Ovary (tissue), 9 donors: ENCODE measurements around the gene FBXO11. TPM values are rescaled to one million over a fixed set of nuclear protein-coding genes. Genes with fewer than 3 reads are reported as not detected.

Source experiments
- DNase-seq, 5 donors: peaks; one replicate each; pipeline ENCODE4 v3.0.0-alpha.2; 2019 to 2020
- H3K27ac ChIP-seq, 2 donors: fragments of 200-600 bp; one replicate each; pipeline versions ENCODE4 v1.5.1 to v1.8.0; 2019 to 2022
- H3K27me3 ChIP-seq: fragments of 200-600 bp; one replicate; pipeline ENCODE4 v1.8.0; 2022
- H3K36me3 ChIP-seq: fragments of 200-600 bp; sonication (generic); one replicate; pipeline ENCODE4 v1.5.1; 2019
- H3K4me1 ChIP-seq: one replicate; pipeline ENCODE4 v1.8.1; 2013; ENCODE audit warnings: mild to moderate bottlenecking, moderate library complexity; ENCODE audit not compliant: insufficient read depth
- H3K4me3 ChIP-seq: fragments of 200-600 bp; sonication (generic); one replicate; pipeline ENCODE4 v1.5.1; 2017
- H3K9me3 ChIP-seq, 2 donors: fragments of 200-600 bp in 1 of 2; sonication (generic) in 1 of 2; one replicate each; pipeline versions ENCODE4 v1.5.1 to v1.8.1; 2013 to 2019; ENCODE audit warnings: mild to moderate bottlenecking in 1 of 2, moderate library complexity in 1 of 2
- CTCF ChIP-seq, 3 donors: fragments of 450-650 bp in 2 of 3; fragments of 200-600 bp in 1 of 3; IDR thresholded peaks; one replicate each; pipeline versions ENCODE4 v1.5.1 to v1.8.0; 2016 to 2022; ENCODE audit warnings: antibody characterized with exemption in 3 of 3, mild to moderate bottlenecking in 1 of 3
- EP300 ChIP-seq: sonication (generic); formaldehyde crosslinking; IDR thresholded peaks from one replicate; pipeline ENCODE4 v1.6.1; 2017; ENCODE audit warnings: antibody characterized with exemption
- POLR2A ChIP-seq: fragments of 450-650 bp; IDR thresholded peaks from one replicate; pipeline ENCODE4 v1.6.1; 2017; ENCODE audit warnings: antibody characterized with exemption, mild to moderate bottlenecking, moderate library complexity
- WGBS, 3 donors: extraction: QIAGEN DNeasy Blood & Tissue Kit in 1 of 3; methylation state at CpG; one replicate each; pipeline versions ENCODE4 v1.1.5 to v1.1.7; 2013 to 2017; 5-methylcytosine and 5-hydroxymethylcytosine counted together
- intact Hi-C, 4 donors: fragments of 100-400 bp; cut with DNase I; formaldehyde crosslinking; loops; one replicate each; pipeline versions ENCODE4 v1.11.0 to v1.15.1; 2022 to 2023
- polyA plus RNA-seq, 2 donors: library from polyadenylated mRNA; stranded (reverse); fragments of 200-250 nt in 1 of 2; fragments of 350-450 nt in 1 of 2; fragmentation: Illumina TruSeq in 1 of 2; extraction: RNeasy Lipid Tissue Mini Kit (QIAGEN cat#74804) in 1 of 2; gene quantifications; one replicate each; pipeline ENCODE4 v1.2.3, GENCODE V29; 2013 to 2014
- total RNA-seq, 7 donors: library from RNA; depleted of rRNA in 2 of 7; stranded (reverse); fragments of >200 nt in 2 of 7; fragmentation: NEBNext Ultra II Directional in 3 of 7; extraction: Animal tissue kit (Norgen Biotek cat#: 25700) in 3 of 7; gene quantifications; one replicate each; pipeline versions ENCODE4 v1.1.0 to v1.2.4, GENCODE V29; 2016 to 2023
- donor health status: DM: no; HTN: no; CAD: no; lungs with moderate emphysema.
- donor health status: DM: no; HTN: no; CAD: no.
- donor health status: Bipolar disorder and iron deficiency.
- donor health status: DM: yes; HTN: yes; CAD: no.
- donor health status: DM: no; HTN: no; CAD: no.
- donor health status: DM: yes; HTN: yes; CAD: no.

Gene FBXO11
- total and polyA plus RNA-seq, 9 donors, result 35.6 to 85.9 (median 71.1) TPM

- 5 to 20% (median 6%) methylated on average over 28 of the region's 28 CpGs for WGBS, 3 donors
- Histone ChIP-seq H3K9me3 (no peaks in the 10 kb centered on the region), H3K36me3 (no peaks in the 10 kb centered on the region), H3K27me3 (no peaks in the 10 kb centered on the region), H3K4me3 (peak overlapping the region; percentile 74), H3K4me1 (peaks cover 6% of the 10 kb centered on the region), H3K27ac (peak overlapping the region in 1 of 2 donors; percentile 92)
- intact Hi-C loops, result loop anchor here in 2 of 4 donors (5.0 kb wide), 1 partner anchor 123 kb away; the partner anchor contains the start of gene FBXO11 (in 2 of the 2)
- TF ChIP-seq CTCF (IDR thresholded peaks at IDR 0.05) (peak in 1 of 3 donors; percentile 8), POLR2A (no peak)
- DNase-seq, result peak; percentile 21 to 55 (median 38)
These were observed 121.9 kb downstream of the FBXO11 start for GRCh38 chr2:47784352-47784851.

GRCh38 chr2:47783486-47784351 is 122.6 kb downstream of the FBXO11 start:
- WGBS, 3 donors, result 1% methylated on average over 60 to 71 of the region's 71 CpGs
- peak; percentile 77 to 85 (median 82) for DNase-seq
- intact Hi-C loops, result loop anchor here in 3 of 4 donors (2.0 to 5.0 kb wide), 2 partner anchors 121 to 124 kb away; partner anchors contain the start of gene FBXO11 (in 2 of the 3)

GRCh38 chr2:47782671-47783485 is 123.4 kb downstream of the FBXO11 start, which contains the start of gene MSH6:
TSS of gene MSH6 (plus strand) at chr2:47783145. CDS start at chr2:47783234, 89 bp downstream.
- 0 to 1% (median 0%) methylated on average over 58 to 98 of the region's 98 CpGs for WGBS, 3 donors
- Histone ChIP-seq H3K36me3 (no peaks in the 10 kb centered on the region), H3K4me3 (peak within 1 kb of the TSS; percentile 74), H3K4me1 (peaks cover 8% of the 10 kb centered on the region), H3K9me3 (no peaks in the 10 kb centered on the region), H3K27ac (peak within 1 kb of the TSS; percentile 92 to 93), H3K27me3 (no peaks in the 10 kb centered on the region)
- peak; percentile 87 to 94 (median 92) for DNase-seq
- TF ChIP-seq CTCF (IDR thresholded peaks at IDR 0.05), result no peak
- peak; percentile 94 for TF ChIP-seq POLR2A
- intact Hi-C loops, result loop anchor here in 3 of 4 donors (2.0 to 5.0 kb wide), 2 partner anchors 122 to 124 kb away; partner anchors contain the start of gene FBXO11 (in 2 of the 3)

More at GRCh38 chr2:47783486-47784351, 122.6 kb downstream of the FBXO11 start:
- Histone ChIP-seq H3K4me1 (peaks cover 6% of the 10 kb centered on the region), H3K27me3 (no peaks in the 10 kb centered on the region), H3K4me3 (peak overlapping the region; percentile 74), H3K27ac (peak overlapping the region; percentile 92 to 93), H3K36me3 (no peaks in the 10 kb centered on the region), H3K9me3 (no peaks in the 10 kb centered on the region)
- no peak for TF ChIP-seq POLR2A
- no peak for TF ChIP-seq CTCF (IDR thresholded peaks at IDR 0.05)
- TF ChIP-seq EP300, result no peak

- Histone ChIP-seq H3K36me3 (no peaks in the 10 kb centered on the region), H3K27me3 (no peaks in the 10 kb centered on the region), H3K4me1 (peaks cover 8% of the 10 kb centered on the region), H3K9me3 (no peaks in the 10 kb centered on the region), H3K4me3 (peak overlapping the region; percentile 74), H3K27ac (peak overlapping the region; percentile 92 to 93)
- intact Hi-C loops, result loop anchor here in 3 of 4 donors (2.0 to 5.0 kb wide), 2 partner anchors 122 to 125 kb away; partner anchors contain the start of gene FBXO11 (in 2 of the 3)
- peak in 1 of 5 donors; percentile 25 for DNase-seq
- no peak for TF ChIP-seq POLR2A
- TF ChIP-seq CTCF (IDR thresholded peaks at IDR 0.05), result no peak
- no peak for TF ChIP-seq EP300
- 1 to 4% (median 1%) methylated on average over 7 of the region's 7 CpGs for WGBS, 3 donors
These were observed 124.0 kb downstream of the FBXO11 start for GRCh38 chr2:47782381-47782670.
